Measurements from ENCODE around the gene APOL1.

APOL1 gene

GRCh38 chr22:36292823-36293530, 40.0 kb downstream of the APOL1 start:
- Histone ChIP-seq H4K20me1 (ENCODE audit: control insufficient read depth, insufficient read depth, low read depth, low read length) (no peaks in the 10 kb centered on the region), H3K9me2 (replicated peaks; ENCODE audit: control insufficient read depth, low read length) (no peaks in the 10 kb centered on the region), H3K4me3 (ENCODE audit: low read length) (no peak overlapping the region), H3K27ac (ENCODE audit: low read depth, low read length) (no peak overlapping the region), H3K36me3 (ENCODE audit: control insufficient read depth, low read length) (peaks cover 82% of the 10 kb centered on the region), H3K4me1 (ENCODE audit: control insufficient read depth, low read length) (no peaks in the 10 kb centered on the region), H3K79me2 (ENCODE audit: control insufficient read depth, low read length) (no peaks in the 10 kb centered on the region), H3F3A (ENCODE audit: control insufficient read depth, insufficient read depth) (no peaks in the 10 kb centered on the region), H3K27me3 (ENCODE audit: control insufficient read depth, low read length) (no peaks in the 10 kb centered on the region), H3K4me2 (ENCODE audit: low read length) (no peak overlapping the region), H3K9me3 (ENCODE audit: control insufficient read depth, insufficient read depth, low read length) (no peaks in the 10 kb centered on the region)
- TF ChIP-seq EZH2phosphoT487 (IDR thresholded peaks at IDR 0.05; ENCODE audit: borderline replicate concordance, low read length), result no peak
- TF ChIP-seq CTCF (IDR thresholded peaks at IDR 0.05; ENCODE audit: low read depth, low read length, poor library complexity, severe bottlenecking), result no peak

GRCh38 chr22:36293606-36294292, 40.8 kb downstream of the APOL1 start:
- no peaks in the 10 kb centered on the region for H3F3A ChIP-seq (ENCODE audit: control insufficient read depth, insufficient read depth)
- H3K4me2 ChIP-seq (ENCODE audit: low read length), result no peak overlapping the region
- TF ChIP-seq CTCF (IDR thresholded peaks at IDR 0.05; ENCODE audit: low read depth, low read length, poor library complexity, severe bottlenecking) (no peak), EZH2phosphoT487 (IDR thresholded peaks at IDR 0.05; ENCODE audit: borderline replicate concordance, low read length) (no peak)

GRCh38 chr22:36294293-36294620, 41.3 kb downstream of the APOL1 start:
- Histone ChIP-seq H3K4me3 (ENCODE audit: low read length) (no peak overlapping the region), H3K36me3 (ENCODE audit: control insufficient read depth, low read length) (peaks cover 82% of the 10 kb centered on the region), H3K4me1 (ENCODE audit: control insufficient read depth, low read length) (no peaks in the 10 kb centered on the region), H3K9me3 (ENCODE audit: control insufficient read depth, insufficient read depth, low read length) (no peaks in the 10 kb centered on the region), H3K27me3 (ENCODE audit: control insufficient read depth, low read length) (no peaks in the 10 kb centered on the region), H4K20me1 (ENCODE audit: control insufficient read depth, insufficient read depth, low read depth, low read length) (no peaks in the 10 kb centered on the region), H3K79me2 (ENCODE audit: control insufficient read depth, low read length) (no peaks in the 10 kb centered on the region), H3K9me2 (replicated peaks; ENCODE audit: control insufficient read depth, low read length) (no peaks in the 10 kb centered on the region), H3F3A (ENCODE audit: control insufficient read depth, insufficient read depth) (no peaks in the 10 kb centered on the region), H3K4me2 (ENCODE audit: low read length) (no peak overlapping the region), H3K27ac (ENCODE audit: low read depth, low read length) (no peak overlapping the region)
- TF ChIP-seq CTCF (IDR thresholded peaks at IDR 0.05; ENCODE audit: low read depth, low read length, poor library complexity, severe bottlenecking) (no peak), EZH2phosphoT487 (IDR thresholded peaks at IDR 0.05; ENCODE audit: borderline replicate concordance, low read length) (no peak)

More at GRCh38 chr22:36293606-36294292, 40.8 kb downstream of the APOL1 start:
- Histone ChIP-seq H3K4me3 (ENCODE audit: low read length) (no peak overlapping the region), H3K9me2 (replicated peaks; ENCODE audit: control insufficient read depth, low read length) (no peaks in the 10 kb centered on the region), H4K20me1 (ENCODE audit: control insufficient read depth, insufficient read depth, low read depth, low read length) (no peaks in the 10 kb centered on the region), H3K9me3 (ENCODE audit: control insufficient read depth, insufficient read depth, low read length) (no peaks in the 10 kb centered on the region), H3K4me1 (ENCODE audit: control insufficient read depth, low read length) (no peaks in the 10 kb centered on the region), H3K36me3 (ENCODE audit: control insufficient read depth, low read length) (peaks cover 82% of the 10 kb centered on the region), H3K27me3 (ENCODE audit: control insufficient read depth, low read length) (no peaks in the 10 kb centered on the region), H3K27ac (ENCODE audit: low read depth, low read length) (no peak overlapping the region), H3K79me2 (ENCODE audit: control insufficient read depth, low read length) (no peaks in the 10 kb centered on the region)
